HepG2 (cell line): ENCODE results near the gene AMPD2. TPM values are rescaled to one million over a fixed set of nuclear protein-coding genes. Genes with fewer than 3 reads are reported as not detected.

ENCODE experiments used
- BCL6 ChIP-seq: IDR thresholded peaks from 2 replicates; pipeline ENCODE4 v1.6.1; 2016; ENCODE audit warnings: missing genetic modification reagents, missing compliant biosample characterization
- FOXA1 ChIP-seq, 2 experiments: fragments of 450-650 bp in 1 of 2; sonication (generic) in 1 of 2; formaldehyde crosslinking in 1 of 2; IDR thresholded peaks; 2 replicates each; pipeline versions ENCODE4 v1.4.0 to v1.6.1; 2016 to 2020; ENCODE audit warnings: missing genetic modification reagents in 1 of 2
- FOXJ3 ChIP-seq: sonication (generic); formaldehyde crosslinking; IDR thresholded peaks from 2 replicates; pipeline ENCODE4 v1.4.0; 2020; ENCODE audit warnings: missing genetic modification reagents, mild to moderate bottlenecking, borderline replicate concordance
- GTF3A ChIP-seq: sonication (generic); formaldehyde crosslinking; conservative IDR thresholded peaks from 2 replicates; pipeline ENCODE4 v1.4.0; 2020; ENCODE audit warnings: mild to moderate bottlenecking, missing genetic modification reagents
- HMG20A ChIP-seq: IDR thresholded peaks from 2 replicates; pipeline ENCODE4 v1.6.1; 2016; ENCODE audit warnings: borderline replicate concordance
- HNRNPK ChIP-seq: fragments of 200-400 bp; formaldehyde crosslinking; IDR thresholded peaks from 2 replicates; pipeline ENCODE4 v1.6.1; 2018; ENCODE audit warnings: low read length, low read depth, moderate library complexity, mild to moderate bottlenecking; ENCODE audit not compliant: poor library complexity, severe bottlenecking
- MED1 ChIP-seq: sonication (generic); formaldehyde crosslinking; IDR thresholded peaks from 2 replicates; pipeline ENCODE4 v1.4.0; 2020; ENCODE audit warnings: missing genetic modification reagents
- MEIS1 ChIP-seq: sonication (generic); formaldehyde crosslinking; IDR thresholded peaks from 2 replicates; pipeline ENCODE4 v1.9.0; 2021; ENCODE audit warnings: mild to moderate bottlenecking, missing genetic modification reagents, moderate library complexity, borderline replicate concordance
- MZF1 ChIP-seq: sonication (generic); formaldehyde crosslinking; IDR thresholded peaks from 2 replicates; pipeline ENCODE4 v1.8.1; 2023; ENCODE audit warnings: mild to moderate bottlenecking, missing genetic modification reagents, borderline replicate concordance
- RARA ChIP-seq: IDR thresholded peaks from 2 replicates; pipeline ENCODE4 v1.6.1; 2016; ENCODE audit warnings: missing genetic modification reagents, missing compliant biosample characterization
- SETDB1 ChIP-seq: sonication (generic); formaldehyde crosslinking; IDR thresholded peaks from 2 replicates; pipeline ENCODE4 v1.5.1; 2020; ENCODE audit warnings: missing genetic modification reagents, mild to moderate bottlenecking, borderline replicate concordance
- TARDBP ChIP-seq: sonication (generic); formaldehyde crosslinking; IDR thresholded peaks from 2 replicates; pipeline ENCODE4 v1.8.0; 2022; ENCODE audit warnings: mild to moderate bottlenecking, missing genetic modification reagents
- ZNF180 ChIP-seq: sonication (generic); formaldehyde crosslinking; IDR thresholded peaks from 2 replicates; pipeline ENCODE4 v1.4.0; 2020; ENCODE audit warnings: low read depth, missing genetic modification reagents, borderline replicate concordance
- ZNF367 ChIP-seq: sonication (generic); formaldehyde crosslinking; IDR thresholded peaks from 2 replicates; pipeline ENCODE4 v1.4.0; 2020; ENCODE audit warnings: missing genetic modification reagents, borderline replicate concordance
- ZNF430 ChIP-seq: sonication (generic); formaldehyde crosslinking; IDR thresholded peaks from 2 replicates; pipeline ENCODE4 v1.9.0; 2021; ENCODE audit warnings: mild to moderate bottlenecking, missing genetic modification reagents
- ZNF441 ChIP-seq: sonication (generic); formaldehyde crosslinking; IDR thresholded peaks from 2 replicates; pipeline ENCODE4 v1.7.0; 2021; ENCODE audit warnings: missing genetic modification reagents, borderline replicate concordance
- ZSCAN31 ChIP-seq: sonication (generic); formaldehyde crosslinking; IDR thresholded peaks from 2 replicates; pipeline ENCODE4 v1.5.0; 2020; ENCODE audit warnings: low read depth, mild to moderate bottlenecking, missing genetic modification reagents
- polyA plus RNA-seq, 8 experiments: library from polyadenylated mRNA; depleted of rRNA in 3 of 8; stranded (reverse) in 7 of 8; unstranded in 1 of 8; fragments of >200 nt; fragmentation: Illumina TruSeq in 4 of 8; extraction: Trizol in 4 of 8; gene quantifications; 2 replicates each; pipeline versions ENCODE4 v1.2.1 to v1.2.3, GENCODE V29; 2011 to 2016; ENCODE audit warnings: low read depth in 4 of 8, missing spikeins in 1 of 8, mixed read lengths in 1 of 8; ENCODE audit not compliant: insufficient read depth in 1 of 8
- total RNA-seq, 5 experiments: library from RNA; depleted of rRNA; stranded (reverse); fragments of >200 nt; fragmentation: Illumina TruSeq; extraction: Trizol; gene quantifications; 2 replicates each; pipeline ENCODE4 v1.2.3, GENCODE V29; 2016; ENCODE audit warnings: low read depth in 1 of 5
- TF ChIP-seq, protein P1 (sequence below): sonication (generic); formaldehyde crosslinking; IDR thresholded peaks from 2 replicates; pipeline ENCODE4 v1.5.0; 2020; ENCODE audit warnings: mild to moderate bottlenecking, missing genetic modification reagents, borderline replicate concordance
- TF ChIP-seq, protein P2 (sequence below): sonication (generic); formaldehyde crosslinking; conservative IDR thresholded peaks from 2 replicates; pipeline ENCODE4 v1.4.0; 2020; ENCODE audit warnings: mild to moderate bottlenecking, missing genetic modification reagents, moderate library complexity
- TF ChIP-seq, protein P3 (sequence below): sonication (generic); formaldehyde crosslinking; IDR thresholded peaks from 2 replicates; pipeline ENCODE4 v1.5.0; 2020; ENCODE audit warnings: missing genetic modification reagents

Gene AMPD2
- total and polyA plus RNA-seq, 2 of the 13 experiments (the other 11 are each of a cell fraction or from before 2014, with no cell fraction given) = 62.3 to 82.0 TPM

DNA sequence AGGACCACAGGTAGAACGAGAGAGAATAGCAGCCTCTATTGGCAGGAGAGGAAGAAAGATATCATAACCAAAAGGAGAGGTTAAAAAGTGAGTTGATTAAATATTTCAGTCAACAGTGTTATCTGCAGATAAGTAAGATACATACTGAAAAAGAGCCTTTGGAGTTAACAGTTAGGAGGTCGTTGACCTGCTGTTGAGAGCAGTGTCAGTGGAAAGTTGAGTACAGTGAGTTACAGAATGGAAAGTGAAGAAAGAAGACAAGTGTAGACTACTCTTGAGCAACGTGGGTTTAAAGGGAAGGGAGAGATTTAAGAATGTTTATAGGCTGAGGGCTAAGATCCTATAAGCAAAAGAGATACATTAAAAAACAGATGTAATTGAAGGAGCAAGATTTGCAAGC is 30.5 kb upstream of the AMPD2 start (continued):
- TF ChIP-seq GTF3A (CRISPR knock-in tag) (no peak), TARDBP (CRISPR knock-in tag) (no peak), ZNF367 (CRISPR knock-in tag) (no peak), MED1 (peak; percentile 23; the same call in 1 of the 2 replicates), MZF1 (CRISPR knock-in tag) (no peak), ZSCAN31 (no peak), ZNF430 (CRISPR knock-in tag) (no peak), SETDB1 (CRISPR knock-in tag) (no peak), HNRNPK (no peak), ZNF180 (CRISPR knock-in tag) (no peak), MEIS1 (CRISPR knock-in tag) (no peak), BCL6 (CRISPR knock-in tag) (0 out of 2 replicates have a peak, but pooled peaks have one; percentile 20), FOXJ3 (CRISPR knock-in tag) (peak; percentile 51; the same call in 1 of the 2 replicates), FOXA1 (IDR thresholded peaks at IDR 0.05) (no peak), FOXA1 (CRISPR knock-in tag; IDR thresholded peaks at IDR 0.05) (0 out of 2 replicates have a peak, but pooled peaks have one; percentile 14), RARA (CRISPR knock-in tag) (no peak), HMG20A (CRISPR knock-in tag) (no peak), ZNF441 (CRISPR knock-in tag) (no peak)
- TF ChIP-seq, protein P1, sequence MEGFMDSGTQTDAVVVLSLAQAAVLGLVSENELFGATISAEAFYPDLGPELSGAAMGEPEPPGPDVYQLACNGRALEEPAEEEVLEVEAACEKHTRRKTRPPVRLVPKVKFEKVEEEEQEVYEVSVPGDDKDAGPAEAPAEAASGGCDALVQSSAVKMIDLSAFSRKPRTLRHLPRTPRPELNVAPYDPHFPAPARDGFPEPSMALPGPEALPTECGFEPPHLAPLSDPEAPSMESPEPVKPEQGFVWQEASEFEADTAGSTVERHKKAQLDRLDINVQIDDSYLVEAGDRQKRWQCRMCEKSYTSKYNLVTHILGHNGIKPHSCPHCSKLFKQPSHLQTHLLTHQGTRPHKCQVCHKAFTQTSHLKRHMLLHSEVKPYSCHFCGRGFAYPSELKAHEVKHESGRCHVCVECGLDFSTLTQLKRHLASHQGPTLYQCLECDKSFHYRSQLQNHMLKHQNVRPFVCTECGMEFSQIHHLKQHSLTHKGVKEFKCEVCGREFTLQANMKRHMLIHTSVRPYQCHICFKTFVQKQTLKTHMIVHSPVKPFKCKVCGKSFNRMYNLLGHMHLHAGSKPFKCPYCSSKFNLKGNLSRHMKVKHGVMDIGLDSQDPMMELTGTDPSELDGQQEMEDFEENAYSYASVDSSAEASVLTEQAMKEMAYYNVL (CRISPR knock-in tag) = peak; percentile 62; the same call in 1 of the 2 replicates
- TF ChIP-seq, protein P2, sequence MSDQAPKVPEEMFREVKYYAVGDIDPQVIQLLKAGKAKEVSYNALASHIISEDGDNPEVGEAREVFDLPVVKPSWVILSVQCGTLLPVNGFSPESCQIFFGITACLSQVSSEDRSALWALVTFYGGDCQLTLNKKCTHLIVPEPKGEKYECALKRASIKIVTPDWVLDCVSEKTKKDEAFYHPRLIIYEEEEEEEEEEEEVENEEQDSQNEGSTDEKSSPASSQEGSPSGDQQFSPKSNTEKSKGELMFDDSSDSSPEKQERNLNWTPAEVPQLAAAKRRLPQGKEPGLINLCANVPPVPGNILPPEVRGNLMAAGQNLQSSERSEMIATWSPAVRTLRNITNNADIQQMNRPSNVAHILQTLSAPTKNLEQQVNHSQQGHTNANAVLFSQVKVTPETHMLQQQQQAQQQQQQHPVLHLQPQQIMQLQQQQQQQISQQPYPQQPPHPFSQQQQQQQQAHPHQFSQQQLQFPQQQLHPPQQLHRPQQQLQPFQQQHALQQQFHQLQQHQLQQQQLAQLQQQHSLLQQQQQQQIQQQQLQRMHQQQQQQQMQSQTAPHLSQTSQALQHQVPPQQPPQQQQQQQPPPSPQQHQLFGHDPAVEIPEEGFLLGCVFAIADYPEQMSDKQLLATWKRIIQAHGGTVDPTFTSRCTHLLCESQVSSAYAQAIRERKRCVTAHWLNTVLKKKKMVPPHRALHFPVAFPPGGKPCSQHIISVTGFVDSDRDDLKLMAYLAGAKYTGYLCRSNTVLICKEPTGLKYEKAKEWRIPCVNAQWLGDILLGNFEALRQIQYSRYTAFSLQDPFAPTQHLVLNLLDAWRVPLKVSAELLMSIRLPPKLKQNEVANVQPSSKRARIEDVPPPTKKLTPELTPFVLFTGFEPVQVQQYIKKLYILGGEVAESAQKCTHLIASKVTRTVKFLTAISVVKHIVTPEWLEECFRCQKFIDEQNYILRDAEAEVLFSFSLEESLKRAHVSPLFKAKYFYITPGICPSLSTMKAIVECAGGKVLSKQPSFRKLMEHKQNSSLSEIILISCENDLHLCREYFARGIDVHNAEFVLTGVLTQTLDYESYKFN (CRISPR knock-in tag) = peak; percentile 26; the same call in 1 of the 2 replicates
- TF ChIP-seq, protein P3, sequence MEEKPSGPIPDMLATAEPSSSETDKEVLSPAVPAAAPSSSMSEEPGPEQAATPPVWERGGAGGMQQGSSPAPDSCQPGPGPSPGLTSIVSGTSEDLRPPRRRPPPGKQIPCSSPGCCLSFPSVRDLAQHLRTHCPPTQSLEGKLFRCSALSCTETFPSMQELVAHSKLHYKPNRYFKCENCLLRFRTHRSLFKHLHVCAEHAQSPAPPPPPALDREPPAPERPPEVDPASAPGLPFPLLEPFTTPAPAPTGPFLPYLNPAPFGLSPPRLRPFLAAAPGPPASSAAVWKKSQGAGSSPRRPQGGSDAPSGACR (CRISPR knock-in tag) = no peak
